NCI-H1417 (cell line): Measurements from ENCODE around the gene TIAM2.

ENCODE experiments used
- DNase-seq, 3 experiments: peaks; one replicate each; lab custom pipeline; 2025; lab: John Stamatoyannopoulos, UW

TIAM2 gene

DNA sequence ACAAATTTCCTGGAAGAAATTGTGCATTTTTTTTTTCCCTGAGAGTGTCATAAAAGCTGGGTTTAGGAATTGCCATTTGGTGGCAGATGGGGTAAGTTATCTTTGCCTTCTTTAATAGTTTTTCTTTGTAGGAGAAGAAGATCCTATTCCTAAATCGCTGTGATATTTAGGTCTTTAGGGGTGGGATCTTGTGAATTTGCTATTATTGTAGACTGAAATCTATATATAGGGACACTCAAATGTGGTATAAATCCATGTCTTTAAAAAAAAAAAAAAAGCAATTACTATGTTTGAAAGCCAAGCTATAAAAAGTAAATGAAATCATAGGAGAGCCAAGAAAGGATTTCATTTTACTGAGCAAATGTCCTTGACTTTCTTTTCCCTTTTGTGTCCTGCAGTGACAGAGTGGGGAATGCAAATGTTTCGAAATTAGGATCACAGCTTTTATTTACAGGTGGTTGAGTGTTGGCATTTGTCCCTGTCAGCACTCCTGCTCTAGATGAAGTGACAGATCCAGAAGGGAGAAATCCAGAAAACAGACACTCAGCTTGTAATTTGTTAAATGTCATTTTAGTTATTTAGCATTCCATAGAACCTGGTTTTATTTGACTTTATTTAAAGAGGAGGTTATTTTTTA is 29.4 kb downstream of the TIAM2 start:
- DNase-seq = no peak

DNA sequence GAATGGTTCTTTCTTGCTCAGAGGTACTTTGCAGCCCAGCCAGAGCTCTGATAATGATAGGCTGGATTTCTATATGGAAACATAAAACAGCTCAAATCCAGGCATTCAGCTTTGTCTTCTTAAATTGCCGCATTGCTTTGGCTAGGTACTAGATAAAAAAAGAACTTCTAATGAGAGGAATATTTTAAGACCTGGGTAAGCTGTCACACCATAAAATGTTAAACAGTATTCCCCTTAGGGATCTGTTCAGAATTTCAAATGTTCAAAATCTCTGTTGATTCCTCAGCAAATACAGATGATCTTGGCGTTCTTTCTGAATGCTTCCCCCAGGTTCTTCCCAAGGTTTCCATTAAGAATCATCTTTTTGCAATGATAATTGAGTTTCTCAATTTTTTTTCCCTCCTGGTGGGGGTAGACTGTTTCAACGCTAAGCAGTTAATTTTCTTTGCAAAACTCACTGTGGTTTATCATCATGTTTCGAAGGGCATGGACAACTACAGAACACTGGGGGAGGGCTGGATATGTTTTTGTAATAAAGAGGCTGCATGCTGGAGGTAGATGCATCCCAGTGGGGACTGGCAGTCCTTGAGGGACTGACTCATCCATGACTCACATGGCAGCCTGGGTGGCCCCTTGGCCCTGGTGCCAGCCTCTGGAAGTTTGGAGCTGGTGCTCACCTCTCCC is 31.0 kb downstream of the TIAM2 start:
- DNase-seq = no peak

DNA sequence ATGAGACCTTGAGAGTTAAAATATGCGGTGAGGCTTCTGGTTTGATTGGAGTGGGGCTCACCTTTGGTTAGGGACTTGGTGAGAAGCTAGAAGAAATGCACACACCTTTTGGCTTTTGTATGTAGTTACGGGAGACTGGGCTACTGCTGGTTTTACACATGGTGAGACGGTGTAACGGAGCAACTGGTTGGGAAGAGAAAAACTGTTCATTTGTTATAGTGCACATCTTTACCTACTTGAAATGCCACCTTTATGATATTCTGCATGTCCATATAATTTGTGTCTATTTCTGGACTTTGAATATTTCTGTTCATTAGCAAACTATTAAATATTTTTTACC is 31.6 kb downstream of the TIAM2 start:
- DNase-seq = no peak

DNA sequence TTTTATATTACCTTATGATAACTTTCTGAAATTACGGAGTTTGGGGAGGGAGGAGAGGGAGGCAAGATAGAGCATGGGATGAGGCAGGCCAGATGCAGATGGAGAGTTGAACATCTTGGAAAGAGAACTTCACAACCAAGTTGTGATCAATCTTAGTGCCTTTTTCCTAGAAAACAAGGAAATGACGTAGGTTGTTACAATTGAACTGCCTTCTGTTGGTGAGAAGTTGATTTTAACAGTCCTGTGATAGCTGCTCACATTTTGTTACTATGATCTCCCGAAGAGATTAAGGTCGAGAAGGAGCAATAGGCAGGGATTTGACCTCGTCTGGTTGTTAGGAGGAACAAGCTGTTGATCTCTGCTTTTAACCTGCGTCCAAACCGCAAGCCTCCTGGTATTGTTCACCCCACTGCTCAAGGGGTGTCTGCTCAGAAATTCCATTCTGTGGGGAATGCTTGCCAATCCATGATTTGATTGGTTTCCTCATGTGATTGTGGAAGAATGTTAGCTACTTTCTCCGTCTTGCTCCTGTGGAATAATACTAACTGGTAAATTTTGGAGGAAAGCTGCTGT is 35.1 kb downstream of the TIAM2 start:
- DNase-seq = no peak

DNA sequence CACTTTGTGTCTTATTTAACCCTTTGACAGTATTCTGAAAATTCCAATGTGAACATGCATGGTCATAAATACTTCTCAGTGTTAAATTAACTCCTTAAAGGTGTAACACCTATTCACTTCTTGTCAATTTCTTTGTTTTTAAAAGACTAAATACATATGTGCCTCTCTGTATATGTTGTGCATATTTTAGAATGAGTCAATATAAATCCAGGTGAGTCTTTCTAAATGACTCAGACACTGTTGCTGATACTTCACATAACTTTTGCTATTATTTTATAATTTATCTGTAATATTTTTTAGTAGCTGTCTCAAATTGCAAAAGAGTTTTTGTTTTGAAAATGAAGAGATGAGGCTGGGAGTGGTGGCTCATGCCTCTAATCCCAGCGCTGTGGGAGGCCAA is 36.0 kb downstream of the TIAM2 start:
- no peak for DNase-seq

DNA sequence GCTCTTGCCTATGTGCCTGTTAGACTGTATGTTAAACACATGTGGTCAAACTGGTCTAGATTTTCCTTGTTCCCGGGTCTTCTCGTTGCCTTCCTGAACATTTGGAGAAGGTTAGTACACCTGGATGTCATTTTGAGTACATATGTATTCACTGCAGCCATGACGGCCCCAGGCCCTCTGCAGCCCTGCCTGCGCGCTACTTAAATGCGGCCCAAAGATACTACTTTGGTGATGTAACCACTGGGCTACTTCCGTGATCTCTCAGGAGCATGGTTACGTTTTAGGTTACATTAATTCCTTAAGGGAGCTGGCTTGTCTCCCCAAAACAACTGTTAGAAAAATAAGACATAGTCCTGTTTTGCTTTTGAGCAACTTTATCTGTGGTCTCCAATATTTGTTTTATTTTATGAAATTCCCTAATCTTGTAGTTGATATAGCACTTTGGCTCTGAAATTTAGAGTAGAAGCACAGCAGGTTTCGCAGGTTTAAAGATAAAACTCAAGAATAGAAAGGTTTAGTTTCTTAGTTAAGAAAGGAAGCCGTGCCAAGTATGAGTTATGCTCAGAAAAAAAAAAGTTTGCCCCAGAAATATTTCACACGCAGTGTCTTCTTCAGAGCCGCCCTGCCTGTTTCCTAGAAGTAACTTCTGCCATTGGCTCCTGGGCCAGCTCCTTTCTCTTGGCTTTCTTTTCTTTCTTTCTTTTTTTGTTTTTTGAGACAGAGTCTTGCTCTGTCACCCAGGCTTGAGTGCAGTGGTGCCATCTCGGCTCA is 38.1 kb downstream of the TIAM2 start:
- no peak for DNase-seq

DNA sequence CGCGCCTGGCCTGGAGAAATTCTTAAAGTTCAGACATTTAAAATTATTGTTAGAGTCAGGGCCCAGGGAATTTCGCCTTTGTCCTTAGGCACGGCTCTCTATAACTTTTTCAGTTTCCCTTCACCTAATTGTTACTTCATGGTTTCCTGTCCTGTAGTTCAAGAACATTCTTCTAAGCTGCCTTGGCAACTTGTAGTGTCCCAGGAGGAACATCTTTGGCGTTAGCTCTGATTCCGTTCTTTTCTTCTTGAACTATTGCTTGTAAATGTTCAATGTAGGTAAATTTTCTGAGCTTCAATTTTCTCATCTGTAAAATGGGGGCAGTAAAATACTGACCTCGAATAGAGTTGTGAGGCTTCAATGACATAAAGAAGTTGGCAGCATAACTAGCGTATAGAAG is 41.8 kb downstream of the TIAM2 start:
- no peak for DNase-seq

DNA sequence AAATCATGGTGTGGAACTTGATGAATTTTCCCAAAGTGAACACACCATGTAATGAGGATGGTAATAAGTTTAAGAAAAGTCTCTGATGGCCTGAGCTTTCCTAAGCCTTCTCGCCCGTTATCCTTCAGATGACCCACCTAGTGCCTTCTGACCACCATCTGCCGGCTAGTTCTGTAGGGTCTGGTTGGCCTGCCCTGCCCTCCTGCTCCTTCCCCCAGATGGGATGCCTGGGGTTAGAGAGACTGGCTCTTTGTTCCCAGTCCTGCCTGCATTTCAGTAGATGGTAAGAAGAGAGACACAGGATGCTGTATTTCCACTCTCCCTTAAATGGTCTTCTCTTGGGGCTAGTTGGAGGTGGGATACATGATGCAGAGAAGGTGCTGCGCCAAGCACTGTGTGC is 43.0 kb downstream of the TIAM2 start:
- no peak for DNase-seq

DNA sequence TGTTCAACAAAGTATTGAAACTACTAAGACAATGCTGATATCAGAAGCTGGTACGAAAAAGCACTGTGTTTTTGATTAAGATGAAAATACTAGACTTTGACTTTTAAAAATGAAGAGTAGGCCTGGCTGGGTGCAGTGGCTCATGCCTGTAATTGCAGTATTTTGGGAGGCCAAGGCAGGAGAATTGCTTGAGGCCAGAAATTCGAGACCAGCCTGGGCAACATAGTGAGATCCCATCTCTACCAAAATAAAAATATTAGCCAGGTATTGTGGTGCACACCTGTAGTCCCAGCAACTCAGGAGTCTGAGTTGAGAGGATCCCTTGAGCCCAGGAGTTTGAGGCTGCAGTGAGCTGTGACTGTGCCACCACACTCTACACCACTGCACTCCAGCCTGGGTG is 43.4 kb downstream of the TIAM2 start:
- no peak for DNase-seq

DNA sequence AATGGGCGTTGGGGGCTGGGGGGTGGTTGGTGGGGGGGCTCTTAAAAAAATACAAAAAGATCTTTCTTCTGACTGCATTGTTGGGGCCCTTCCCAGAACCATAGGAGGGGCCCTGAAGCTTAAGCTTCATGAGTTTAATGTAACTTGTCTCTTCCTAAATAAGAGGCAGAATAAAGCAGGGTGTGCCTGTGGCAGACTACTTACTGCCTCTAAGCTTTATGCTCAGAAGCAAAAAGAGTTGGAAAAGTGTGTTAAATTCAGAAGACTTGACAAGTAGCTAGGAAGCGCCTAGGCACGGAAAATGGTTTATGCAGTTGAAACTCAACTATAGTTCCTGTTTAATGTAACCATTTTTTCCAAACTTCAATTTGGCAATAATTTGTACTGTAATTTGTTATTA is 44.5 kb downstream of the TIAM2 start:
- DNase-seq = no peak

DNA sequence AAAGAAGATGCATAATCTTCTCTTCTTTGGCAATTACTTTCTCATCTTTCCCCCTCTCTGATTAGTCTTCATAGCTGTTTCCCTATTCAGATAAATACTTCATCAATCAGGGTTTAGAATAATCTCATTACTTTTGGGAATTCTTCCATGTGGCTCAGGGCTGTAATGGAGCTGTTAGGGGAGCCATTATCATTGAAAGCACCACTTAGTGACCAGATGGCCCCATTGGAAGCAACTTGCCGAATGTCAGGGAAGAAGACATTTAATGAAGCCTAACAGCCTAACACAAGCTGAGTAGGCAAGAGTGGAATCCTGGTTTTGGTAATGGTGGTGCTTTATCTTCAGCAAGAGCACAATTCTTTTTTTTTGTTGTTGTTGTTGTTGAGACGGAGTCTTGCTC is 45.0 kb downstream of the TIAM2 start:
- DNase-seq = no peak

DNA sequence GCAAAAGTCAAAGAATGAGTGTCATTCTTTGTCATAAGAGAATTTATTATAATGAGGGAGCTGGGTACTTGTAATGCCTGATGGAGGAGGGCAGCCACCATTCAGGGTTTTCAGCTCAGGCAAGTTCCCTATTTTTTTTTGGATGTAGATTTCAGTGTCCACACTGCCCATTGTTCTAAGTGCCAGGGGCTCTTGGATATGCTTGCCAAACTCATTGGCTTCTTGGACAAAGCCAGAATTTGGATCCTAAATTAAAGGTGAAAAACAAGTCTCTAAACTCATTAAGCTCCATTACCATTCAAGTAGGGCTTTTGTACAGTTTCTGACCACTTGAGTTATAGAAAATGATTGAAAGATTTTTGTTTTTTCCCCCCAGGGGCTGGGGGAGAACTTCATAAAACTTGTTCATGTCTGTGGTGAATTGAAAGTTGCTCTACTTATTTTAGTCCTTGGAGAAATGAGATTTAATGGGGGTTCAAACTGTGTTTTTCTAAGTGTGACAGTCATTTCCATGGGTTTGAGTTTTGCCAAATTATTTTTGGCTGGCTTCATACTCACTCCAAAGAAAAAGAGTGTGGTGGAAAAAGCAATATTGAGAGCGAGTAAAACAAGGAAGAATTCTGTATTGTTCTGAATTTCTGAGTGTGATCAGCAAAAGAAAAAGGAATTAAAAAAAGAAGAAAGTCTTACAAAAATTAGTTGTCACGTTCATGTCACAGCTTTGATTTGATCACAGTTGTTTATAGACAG is 46.0 kb downstream of the TIAM2 start:
- DNase-seq = no peak

DNA sequence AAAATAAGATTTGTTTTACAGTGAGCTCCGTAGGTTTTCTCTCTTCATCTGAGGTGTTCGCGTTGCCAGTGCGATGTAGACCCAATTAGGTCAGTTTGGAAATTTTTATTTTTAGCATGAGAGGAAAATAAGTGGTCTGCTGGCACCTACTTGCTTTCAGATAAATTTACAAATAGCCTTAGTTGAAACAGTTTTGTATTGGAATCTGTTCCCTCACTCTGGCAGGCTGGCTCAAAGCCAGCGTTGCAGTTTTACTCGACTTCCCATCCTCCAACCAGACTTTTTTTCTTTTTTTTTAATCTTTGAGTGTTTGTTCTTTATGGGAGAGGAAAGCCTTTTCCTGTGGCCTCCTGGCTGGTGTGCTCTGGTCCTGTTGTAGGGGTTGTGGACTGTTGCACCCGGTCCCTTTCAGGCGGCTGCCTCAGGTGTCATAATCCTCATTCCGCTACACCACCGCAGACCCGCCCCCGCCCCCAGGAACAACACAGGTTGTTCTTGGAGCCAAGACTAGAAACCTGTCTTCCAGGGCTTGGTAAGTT is 46.7 kb downstream of the TIAM2 start:
- no peak for DNase-seq

DNA sequence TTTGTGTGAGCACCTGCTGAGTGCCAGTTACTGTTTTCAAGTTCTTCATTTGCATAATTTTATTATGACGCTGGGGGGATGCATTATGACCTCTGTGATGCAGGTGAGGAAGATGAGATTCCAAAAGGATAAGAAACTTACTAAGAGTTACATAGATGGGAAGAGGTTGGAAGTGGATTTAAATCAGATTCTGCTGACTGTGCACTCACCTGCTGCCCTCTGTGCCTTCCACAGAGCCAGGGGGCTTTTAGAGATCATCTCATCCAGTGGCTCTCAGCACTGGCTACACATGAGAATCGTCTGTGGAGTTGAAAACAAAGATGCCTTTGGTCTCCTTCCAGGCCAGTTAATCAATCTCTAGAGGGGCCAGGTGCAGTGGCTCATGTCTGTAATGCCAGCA is 47.9 kb downstream of the TIAM2 start:
- DNase-seq = no peak

DNA sequence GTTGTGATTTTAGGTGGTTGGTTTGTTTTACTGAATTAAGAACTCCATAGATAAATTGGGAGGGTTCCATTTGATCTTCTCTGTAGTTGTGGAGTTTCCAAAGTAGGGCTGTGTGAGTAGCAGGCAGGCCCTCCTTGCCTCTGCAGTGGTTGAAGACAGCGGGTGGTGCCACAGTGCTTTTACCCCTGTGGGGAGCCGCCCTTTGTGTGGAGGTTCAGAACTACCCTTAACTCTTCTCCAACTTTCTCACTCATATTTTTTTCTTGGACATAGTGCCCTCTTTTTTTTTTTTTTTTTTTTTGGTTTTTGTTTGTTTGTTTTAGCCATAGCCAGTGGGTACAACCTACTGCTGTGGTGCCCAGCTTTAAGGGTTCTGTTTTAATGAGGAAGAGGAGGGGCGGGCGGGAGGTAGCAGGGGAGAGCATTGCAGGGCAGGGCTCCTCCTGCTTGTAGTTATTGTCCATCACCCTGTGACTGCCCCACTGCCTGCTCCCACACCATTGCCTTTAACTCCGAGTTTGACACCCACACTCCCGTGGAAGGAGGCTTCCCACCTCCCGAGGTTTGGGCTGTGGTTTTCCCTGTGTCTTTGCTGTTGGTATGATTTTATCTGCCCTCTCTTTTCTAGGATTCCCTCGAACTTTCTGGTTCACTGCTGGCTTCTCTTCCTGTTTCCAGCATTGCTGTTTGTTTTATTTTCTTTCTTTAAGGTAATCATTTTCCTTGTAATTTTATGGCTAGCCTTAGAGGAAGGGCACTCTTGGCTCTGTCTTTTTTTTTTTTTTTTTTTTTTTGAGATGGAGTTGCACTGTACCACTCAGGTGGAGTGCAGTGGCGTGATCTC is 50.7 kb downstream of the TIAM2 start:
- no peak for DNase-seq

DNA sequence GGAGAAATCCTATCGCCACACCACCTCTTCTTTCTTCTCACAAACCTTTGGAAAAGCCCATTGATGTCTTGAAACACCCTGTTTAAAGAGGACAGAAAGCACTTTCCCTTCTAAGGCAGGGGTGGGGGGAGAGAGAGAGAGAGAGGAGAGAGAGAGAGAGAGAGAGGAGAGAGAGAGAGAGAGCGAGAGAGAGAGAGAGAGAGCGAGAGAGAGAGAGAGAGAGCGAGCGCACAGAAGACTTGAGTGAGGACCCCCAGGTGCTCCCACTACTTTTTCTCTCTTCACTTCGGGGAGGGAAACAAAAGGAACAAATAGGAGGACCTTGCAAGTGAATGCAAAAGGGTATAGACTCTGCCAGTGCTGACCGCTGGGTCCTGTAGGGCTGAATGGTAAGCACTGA is 52.4 kb downstream of the TIAM2 start:
- DNase-seq = no peak

DNA sequence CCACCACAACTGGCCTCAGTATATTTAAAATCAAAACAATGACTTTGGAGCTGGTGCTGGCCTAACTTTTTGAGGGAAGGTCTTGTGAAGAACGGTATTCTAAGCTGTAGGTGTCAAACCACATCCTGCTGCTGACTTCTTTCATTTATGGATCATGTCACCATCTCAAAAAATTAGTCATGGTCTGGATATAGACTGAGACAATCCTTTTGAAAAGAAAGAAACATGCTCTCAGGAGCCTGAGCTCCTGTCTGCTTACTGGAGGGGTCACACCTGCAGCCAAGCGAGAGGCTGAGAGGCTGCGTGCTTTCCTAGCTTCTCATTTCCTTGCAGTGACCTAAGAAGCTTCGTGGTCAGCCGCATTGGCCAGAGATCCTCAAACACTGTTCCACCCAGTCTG is 55.2 kb downstream of the TIAM2 start:
- DNase-seq = no peak

DNA sequence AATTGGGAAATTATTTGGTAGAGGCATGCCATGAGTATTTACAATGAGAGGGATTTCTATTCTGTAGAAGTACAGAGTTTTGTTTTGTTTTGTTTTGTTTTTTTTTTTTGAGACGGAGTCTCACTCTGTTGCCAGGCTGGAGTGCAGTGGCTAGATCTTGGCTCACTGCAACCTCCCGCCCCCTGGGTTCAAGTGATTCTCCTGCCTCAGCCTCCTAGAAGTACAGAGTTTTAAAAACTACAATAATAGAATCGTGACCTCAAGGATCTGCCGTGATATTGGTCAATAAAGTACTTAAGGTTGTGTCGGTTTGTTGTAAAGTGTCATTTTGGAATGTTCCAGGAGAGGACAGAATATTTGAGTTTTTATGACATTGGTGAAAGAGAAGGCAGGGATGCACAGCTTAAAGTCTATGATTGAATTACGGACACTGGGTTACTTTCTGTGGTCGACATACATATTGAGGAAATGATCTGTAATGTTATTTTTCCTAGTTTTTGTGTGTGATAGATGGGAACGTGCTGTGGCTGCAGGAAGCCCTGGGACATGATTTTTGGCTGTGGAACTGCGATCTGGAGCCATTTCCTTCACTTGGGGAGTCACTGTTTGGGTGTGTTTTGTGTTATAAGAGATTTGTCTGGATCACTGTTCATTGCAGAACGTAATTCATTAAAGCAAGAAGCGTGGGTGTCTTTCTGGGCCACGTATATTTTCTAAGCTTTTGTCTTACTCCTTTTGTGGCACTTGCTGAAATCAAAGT is 59.6 kb downstream of the TIAM2 start:
- no peak for DNase-seq

DNA sequence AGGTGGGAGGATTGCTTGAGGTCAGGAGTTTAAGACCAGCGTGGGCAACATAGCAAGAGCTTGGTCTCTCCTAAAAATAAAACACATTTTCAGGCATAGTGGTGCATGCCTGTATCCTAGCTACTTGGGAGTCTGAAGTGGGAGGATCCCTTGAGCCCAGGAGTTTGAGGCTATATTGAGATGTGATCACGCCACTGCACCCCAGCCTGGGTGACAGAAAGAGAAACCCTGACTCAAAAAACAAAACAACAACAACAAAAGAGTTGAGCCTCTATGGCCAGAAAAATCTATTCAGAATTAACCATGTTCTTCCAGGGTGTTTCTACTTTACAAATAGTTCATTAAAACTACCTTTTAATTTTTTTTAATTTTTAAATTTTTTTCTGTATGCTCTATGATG is 60.6 kb downstream of the TIAM2 start:
- no peak for DNase-seq

DNA sequence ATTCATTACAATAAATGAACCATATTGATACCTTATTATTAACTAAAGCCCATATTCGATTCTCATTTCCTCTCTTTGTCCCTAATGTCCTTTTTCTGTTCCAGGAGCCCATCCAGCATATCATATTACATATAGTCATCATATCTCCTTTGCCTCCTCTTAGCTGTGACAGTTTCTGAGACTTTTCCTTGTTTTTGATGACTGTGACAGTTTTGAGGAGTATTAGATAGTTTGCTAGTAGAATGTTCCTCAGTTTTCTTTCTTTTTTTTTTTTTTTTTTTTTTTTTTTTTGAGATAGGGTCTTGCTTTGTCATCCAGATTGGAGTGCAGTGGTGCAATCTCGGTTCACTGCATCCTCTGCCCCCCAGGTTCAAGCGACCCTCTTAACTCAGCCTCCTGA is 61.6 kb downstream of the TIAM2 start:
- no peak for DNase-seq

DNA sequence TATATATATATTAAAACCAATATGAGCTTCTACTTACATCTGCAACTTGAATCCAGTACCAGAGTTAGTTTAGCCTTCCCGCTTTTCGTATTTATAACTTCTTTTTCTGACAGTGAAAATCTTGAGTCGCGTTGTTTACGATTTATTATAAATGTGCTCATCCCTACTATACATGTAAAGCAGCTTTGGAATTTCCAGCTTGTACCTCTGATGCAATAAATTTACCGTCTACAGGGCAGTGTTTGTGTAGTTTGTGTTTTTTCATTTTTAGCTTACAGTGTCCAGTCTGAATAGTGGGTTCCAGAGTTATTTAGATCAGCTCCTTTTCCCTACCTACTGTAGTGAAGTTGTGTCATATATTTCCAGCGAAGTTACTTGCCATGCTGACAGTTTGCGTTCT is 66.3 kb downstream of the TIAM2 start:
- DNase-seq = no peak
